CD4-positive, alpha-beta T cell treated with Interleukin-4 for 4 hours (primary cell): Measurements from ENCODE around the gene LNX1.

Source experiments
- DNase-seq: peaks from one replicate; pipeline ENCODE4 v3.0.0-alpha.2; 2020

LNX1 gene

GRCh38 chr4:53571936-53572599, 19.2 kb downstream of the LNX1 start:
- no peak for DNase-seq

GRCh38 chr4:53563824-53564223, 27.5 kb downstream of the LNX1 start:
- DNase-seq = no peak

GRCh38 chr4:53562409-53562808, 28.9 kb downstream of the LNX1 start:
- no peak for DNase-seq

- no peak for DNase-seq
These were observed 32.2 kb downstream of the LNX1 start for GRCh38 chr4:53559021-53559620.

GRCh38 chr4:53558065-53558801, 33.1 kb downstream of the LNX1 start:
- DNase-seq = no peak

DNA sequence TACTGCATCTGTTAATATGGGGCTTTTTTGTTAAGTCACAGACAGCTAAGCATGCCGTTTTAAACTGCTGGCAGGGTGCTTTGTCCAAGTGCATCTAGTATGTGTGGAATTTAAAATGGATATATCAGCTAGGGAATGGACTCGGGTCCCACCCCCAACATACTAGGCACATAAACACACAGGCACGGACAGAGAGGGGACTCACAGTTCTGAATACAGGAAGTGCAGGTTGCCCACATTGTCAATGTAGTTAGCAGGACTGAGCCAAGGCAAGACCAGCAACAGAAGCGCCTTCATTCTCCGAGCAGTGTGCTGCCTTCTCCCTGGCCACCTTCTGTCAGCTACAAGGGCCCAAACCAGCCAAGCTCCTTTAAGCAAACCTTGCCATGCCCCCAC, 33.6 kb downstream of the LNX1 start:
- DNase-seq = no peak

DNA sequence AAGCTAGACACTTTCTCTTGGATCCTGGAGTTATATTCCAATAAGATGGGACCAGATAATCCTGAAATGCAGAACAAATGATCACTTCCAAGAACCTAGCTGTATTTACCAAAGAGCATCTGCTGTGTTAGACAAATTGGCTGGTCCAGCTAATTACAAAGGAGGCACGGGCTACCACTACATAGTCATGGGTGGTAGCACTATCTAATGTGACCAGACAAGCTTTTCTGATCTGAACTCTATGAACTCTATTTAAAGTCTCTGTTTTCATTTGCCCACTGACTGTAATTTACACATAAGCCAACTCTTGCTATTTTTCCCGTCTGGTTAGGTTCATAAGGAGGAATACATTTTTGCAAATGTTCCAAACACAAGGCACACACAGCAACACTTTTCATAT, 34.6 kb downstream of the LNX1 start:
- DNase-seq = no peak

DNA sequence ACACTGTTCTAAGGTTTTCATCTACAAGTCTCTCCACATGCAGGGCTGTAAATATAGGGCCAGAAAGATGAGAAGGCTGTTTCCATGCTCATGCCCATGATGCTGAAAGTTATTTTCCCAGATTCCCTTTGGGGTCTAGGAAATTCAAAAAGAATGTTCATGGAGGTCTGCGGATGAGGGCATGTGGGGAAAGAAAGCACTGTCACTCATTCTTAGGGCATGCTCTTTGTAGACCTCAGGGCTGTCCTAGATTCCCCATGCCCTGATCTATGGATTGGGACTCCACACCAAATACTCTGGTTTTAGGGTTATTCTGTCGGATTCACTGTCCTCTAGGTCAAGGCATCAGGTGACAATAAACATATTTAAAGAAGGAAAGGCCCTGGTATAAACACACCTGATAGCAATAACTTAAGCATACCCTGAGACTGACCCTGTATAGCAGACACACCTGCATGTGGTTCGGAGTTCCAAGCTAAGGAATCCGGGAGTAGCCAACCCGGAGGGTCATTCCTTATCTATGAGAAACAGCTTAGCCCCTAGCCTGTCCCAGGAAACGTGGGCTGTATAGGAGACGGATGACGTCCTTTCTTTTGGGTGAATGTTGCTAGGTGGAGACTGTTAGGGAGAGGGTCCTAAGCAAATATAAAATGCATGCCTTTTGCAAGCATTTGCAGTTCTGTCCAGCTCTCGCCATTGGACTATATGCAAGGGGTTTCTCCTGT, 37.6 kb downstream of the LNX1 start:
- DNase-seq = no peak

GRCh38 chr4:53552711-53553110, 38.6 kb downstream of the LNX1 start:
- DNase-seq = no peak

DNA sequence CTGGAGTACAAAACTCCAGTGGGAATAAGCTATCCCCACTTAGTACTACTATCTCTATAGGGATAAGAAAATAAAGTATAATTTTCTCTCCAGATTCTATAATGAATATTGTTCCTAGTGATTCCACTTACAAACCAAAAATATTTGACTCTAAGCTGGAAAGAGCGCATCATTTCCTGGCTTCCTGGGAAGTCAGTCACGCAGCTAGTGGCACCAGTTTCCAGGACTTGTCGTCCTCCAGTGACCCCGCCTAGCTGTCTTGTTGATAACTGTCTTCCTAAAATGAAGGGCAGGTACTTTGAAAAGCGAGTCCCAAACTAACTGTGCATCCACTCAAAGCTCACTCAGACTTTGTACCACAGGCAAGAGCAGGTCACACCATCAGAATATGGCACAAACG, 39.3 kb downstream of the LNX1 start:
- no peak for DNase-seq

DNA sequence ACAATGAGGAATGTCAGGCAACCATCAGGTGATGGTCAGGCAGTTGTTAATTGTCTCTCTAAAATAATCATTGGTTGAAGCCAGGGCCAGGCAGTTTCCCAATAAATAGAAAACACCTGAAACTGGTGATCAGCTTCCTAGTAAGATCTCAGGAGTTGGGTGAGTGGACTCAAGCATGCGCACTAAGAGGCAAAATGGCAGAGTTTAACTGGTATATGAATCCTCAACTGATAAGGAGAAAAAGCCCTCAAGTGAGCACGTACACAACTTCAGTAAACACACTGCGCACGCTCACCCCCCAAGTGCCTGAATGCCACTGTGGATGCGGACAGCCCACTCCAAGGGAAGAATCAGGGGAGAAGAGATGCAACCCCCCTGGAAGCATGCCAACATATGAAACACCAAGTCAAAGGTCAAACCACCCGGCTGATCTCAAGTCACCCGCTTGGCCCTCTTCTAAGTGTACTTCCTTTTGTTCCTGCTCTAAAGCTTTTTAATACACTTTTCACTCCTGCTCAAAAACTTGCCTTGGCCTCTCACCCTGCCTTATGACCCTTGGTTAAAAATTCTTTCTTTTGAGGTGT, 39.9 kb downstream of the LNX1 start:
- no peak for DNase-seq

GRCh38 chr4:53548662-53549061, 42.6 kb downstream of the LNX1 start:
- DNase-seq = no peak

- no peak for DNase-seq
These were observed 43.3 kb downstream of the LNX1 start for GRCh38 chr4:53547983-53548382.

GRCh38 chr4:53545942-53546581, 45.2 kb downstream of the LNX1 start:
- DNase-seq = no peak

GRCh38 chr4:53545273-53545672, 46.0 kb downstream of the LNX1 start:
- DNase-seq = no peak

GRCh38 chr4:53543561-53543960, 47.7 kb downstream of the LNX1 start:
- no peak for DNase-seq

DNA sequence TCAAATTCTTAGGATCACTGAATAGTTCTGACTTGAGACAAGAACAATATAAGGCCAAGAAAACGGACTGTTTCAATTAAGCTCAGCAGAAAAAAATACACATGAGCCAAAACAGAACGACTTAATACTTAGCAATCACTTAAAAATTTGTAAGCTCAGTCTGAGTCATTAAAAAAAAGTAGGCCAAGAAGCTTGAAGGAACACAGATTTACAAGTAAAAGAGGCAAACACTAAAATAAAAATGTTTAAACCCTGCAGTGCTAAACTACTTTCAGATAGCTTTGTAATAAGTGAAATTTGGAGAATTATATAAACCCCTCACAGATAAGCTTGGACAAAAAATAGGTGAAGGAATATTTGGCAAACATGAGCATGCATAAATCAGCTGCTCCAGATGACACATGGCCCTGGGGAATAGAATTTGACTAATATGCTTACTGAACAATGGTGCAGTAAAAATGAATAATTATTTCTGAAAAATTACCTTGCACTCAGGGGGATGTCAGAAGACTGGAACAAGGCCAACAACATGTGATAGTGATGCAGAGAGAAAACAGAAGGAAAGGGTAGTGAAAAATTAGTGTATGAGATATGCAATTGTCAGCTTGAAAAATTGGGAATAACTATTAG, 49.6 kb downstream of the LNX1 start:
- DNase-seq = no peak

DNA sequence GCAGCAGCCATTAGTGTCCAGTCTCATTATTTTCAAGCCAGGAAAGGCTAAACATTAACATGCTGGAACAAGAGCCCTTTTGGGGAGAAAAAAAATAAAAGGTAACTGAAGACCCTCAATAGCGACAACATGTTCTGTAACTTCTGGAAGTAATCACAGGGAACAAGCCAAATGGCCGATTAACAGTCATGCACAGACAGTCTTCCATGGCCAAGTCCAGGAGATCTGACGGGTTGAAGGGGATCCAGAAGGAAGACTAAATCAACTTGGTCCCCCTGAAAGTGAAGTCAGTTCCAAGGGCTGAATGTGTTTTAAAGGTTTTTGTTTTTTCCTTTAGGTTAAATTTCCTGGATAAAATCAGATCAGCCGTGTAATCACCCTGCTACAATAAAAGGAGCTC, 52.5 kb downstream of the LNX1 start:
- DNase-seq = no peak

DNA sequence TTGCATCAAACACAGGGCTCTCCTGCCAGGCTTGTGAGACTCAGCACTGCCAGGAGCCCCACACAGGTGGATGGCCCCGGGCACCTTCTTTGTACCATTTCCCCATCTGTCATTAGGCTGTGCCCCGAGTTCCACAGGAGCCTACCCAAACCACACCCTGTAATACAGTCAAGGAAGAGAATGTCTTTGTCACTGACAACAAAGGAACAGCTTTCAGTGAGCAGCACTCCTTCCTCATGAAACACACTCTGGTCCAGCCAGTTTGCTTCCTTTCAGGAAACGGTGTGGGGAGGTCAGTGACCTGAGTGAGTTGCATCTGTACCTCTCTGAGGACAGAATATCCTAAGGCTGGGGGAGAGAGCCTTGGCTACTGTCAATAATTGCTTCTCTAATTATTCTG, 53.7 kb downstream of the LNX1 start:
- DNase-seq = no peak

- DNase-seq = no peak
These were observed 55.0 kb downstream of the LNX1 start for GRCh38 chr4:53536328-53536727.

DNA sequence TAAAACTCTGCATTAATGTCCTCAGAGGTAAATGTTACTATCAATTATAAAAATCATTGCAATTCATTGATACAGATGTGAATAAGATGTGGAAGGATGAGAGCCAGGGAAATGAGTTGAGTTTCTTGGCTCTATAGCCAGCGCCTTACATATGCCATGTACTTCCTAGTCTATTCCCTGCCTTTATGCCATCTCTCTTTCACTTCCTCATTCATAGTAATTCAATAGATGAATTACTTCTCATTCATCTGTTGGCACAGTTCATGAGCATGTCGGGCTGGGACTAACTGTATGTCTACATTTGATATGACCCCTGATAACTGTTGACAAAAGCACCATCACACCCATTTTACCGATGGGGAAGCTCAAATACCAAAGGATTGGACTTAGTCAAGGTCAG, 55.7 kb downstream of the LNX1 start:
- no peak for DNase-seq

DNA sequence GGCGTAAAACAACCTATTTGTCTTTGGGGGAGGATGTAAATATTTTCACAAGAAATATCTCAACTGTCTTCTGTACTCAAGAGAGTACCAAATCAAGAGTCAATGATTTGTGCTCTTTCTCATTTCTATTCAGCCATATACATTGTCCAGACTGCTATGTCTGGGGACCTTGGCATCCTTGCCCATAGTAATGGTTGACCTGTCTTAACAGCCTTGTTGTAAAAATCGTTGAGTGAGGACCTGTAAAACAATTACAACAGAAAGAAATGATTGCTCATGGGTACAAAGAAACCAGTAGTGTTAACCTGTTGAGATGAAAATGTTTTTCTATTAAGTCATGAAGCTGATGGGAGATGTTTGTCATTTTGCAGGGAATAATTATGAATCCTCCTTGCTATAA, 56.6 kb downstream of the LNX1 start:
- no peak for DNase-seq
